HEK293T (cell line): Measurements from ENCODE around the gene OR6K6.

Experiments
- ARNT ChIP-seq: fragments of 450-650 bp; IDR thresholded peaks from 2 replicates; pipeline ENCODE4 v1.6.1; 2017; ENCODE audit warnings: mild to moderate bottlenecking
- BHLHE40 ChIP-seq: fragments of 450-650 bp; IDR thresholded peaks from 2 replicates; pipeline ENCODE4 v1.6.1; 2016; ENCODE audit warnings: mild to moderate bottlenecking, moderate library complexity, borderline replicate concordance
- ELF4 ChIP-seq: fragments of 450-650 bp; IDR thresholded peaks from 2 replicates; pipeline ENCODE4 v1.6.1; 2017; ENCODE audit warnings: antibody characterized with exemption
- FOXA1 ChIP-seq: fragments of 450-650 bp; IDR thresholded peaks from 2 replicates; pipeline ENCODE4 v1.6.1; 2016; ENCODE audit warnings: mild to moderate bottlenecking
- FOXM1 ChIP-seq: fragments of 450-650 bp; IDR thresholded peaks from 2 replicates; pipeline ENCODE4 v1.6.1; 2017; ENCODE audit warnings: mild to moderate bottlenecking, borderline replicate concordance
- LEF1 ChIP-seq: fragments of 450-650 bp; IDR thresholded peaks from 2 replicates; pipeline ENCODE4 v1.6.1; 2017; ENCODE audit warnings: mild to moderate bottlenecking, borderline replicate concordance
- NFRKB ChIP-seq: fragments of 450-650 bp; IDR thresholded peaks from 2 replicates; pipeline ENCODE4 v1.6.1; 2016; ENCODE audit warnings: mild to moderate bottlenecking, moderate library complexity
- PKNOX1 ChIP-seq: fragments of 450-650 bp; IDR thresholded peaks from 2 replicates; pipeline ENCODE4 v1.6.1; 2016
- SP1 ChIP-seq: fragments of 450-650 bp; IDR thresholded peaks from 2 replicates; pipeline ENCODE4 v1.6.1; 2017
- SUZ12 ChIP-seq: fragments of 450-650 bp; IDR thresholded peaks from 2 replicates; pipeline ENCODE4 v1.6.1; 2016; ENCODE audit warnings: mild to moderate bottlenecking
- TARDBP ChIP-seq: fragments of 450-650 bp; IDR thresholded peaks from 2 replicates; pipeline ENCODE4 v1.6.1; 2016
- ZNF384 ChIP-seq: fragments of 450-650 bp; IDR thresholded peaks from 2 replicates; pipeline ENCODE4 v1.6.1; 2016

- TF ChIP-seq PKNOX1, result no peak
- TF ChIP-seq BHLHE40, result no peak
- TF ChIP-seq TARDBP, result no peak
- TF ChIP-seq LEF1, result no peak
- no peak for TF ChIP-seq FOXA1
- no peak for TF ChIP-seq SP1
- TF ChIP-seq ELF4, result no peak
- no peak for TF ChIP-seq SUZ12
- no peak for TF ChIP-seq NFRKB
- TF ChIP-seq ZNF384, result no peak
- no peak for TF ChIP-seq FOXM1
- TF ChIP-seq ARNT, result no peak
These were observed 43.4 kb upstream of the OR6K6 start for GRCh38 chr1:158711098-158711497.
